Activated CD4-positive, alpha-beta T cell treated with anti-CD3 and anti-CD28 coated beads, Interleukin-2, amount 50 U/mL, for 48 hours (primary cell): ENCODE measurements around the gene MYO18B.
"Not testable (repeated sequence)": the region's sequence is repeated elsewhere in the genome, so short reads cannot be mapped to it uniquely, and the experiment has no call there.

ENCODE experiments used
- DNase-seq, 2 experiments: peaks; one replicate each; pipeline ENCODE4 v3.0.0-alpha.2; 2020

Gene MYO18B

GRCh38 chr22:25741692-25742626, at the start of gene MYO18B:
Gene MYO18B (plus strand): TSS chr22:25742188. CDS start chr22:25761093, 18,905 bp downstream.
- no peak for DNase-seq

GRCh38 chr22:25692397-25693267, 49.4 kb upstream of the MYO18B start:
- DNase-seq, result no peak

GRCh38 chr22:25693268-25693565, 48.8 kb upstream of the MYO18B start:
- no peak for DNase-seq

GRCh38 chr22:25694196-25694907, 47.6 kb upstream of the MYO18B start:
- no peak for DNase-seq

- DNase-seq, result no peak
Observed at GRCh38 chr22:25695146-25695545, 46.8 kb upstream of the MYO18B start.

- DNase-seq, result no peak
Observed at GRCh38 chr22:25696763-25697162, 45.2 kb upstream of the MYO18B start.

- DNase-seq, result no peak
Observed at GRCh38 chr22:25697181-25697664, 44.8 kb upstream of the MYO18B start.

- DNase-seq, result no peak
Observed at GRCh38 chr22:25697978-25698377, 44.0 kb upstream of the MYO18B start.

GRCh38 chr22:25698461-25698860, 43.5 kb upstream of the MYO18B start:
- DNase-seq, result no peak

GRCh38 chr22:25698978-25699377, 43.0 kb upstream of the MYO18B start:
- no peak for DNase-seq

- DNase-seq, result no peak
Observed at GRCh38 chr22:25701056-25701780, 40.8 kb upstream of the MYO18B start.

- DNase-seq, result no peak
Observed at GRCh38 chr22:25702040-25702439, 39.9 kb upstream of the MYO18B start.

- peak; percentile 13 to 36 for DNase-seq
Observed at GRCh38 chr22:25702571-25703167, 39.3 kb upstream of the MYO18B start.

- DNase-seq, result no peak
Observed at GRCh38 chr22:25704701-25705100, 37.3 kb upstream of the MYO18B start.

GRCh38 chr22:25706197-25706596, 35.8 kb upstream of the MYO18B start:
- DNase-seq, result no peak

GRCh38 chr22:25708430-25708829, 33.6 kb upstream of the MYO18B start:
- not testable (repeated sequence) for DNase-seq

- DNase-seq, result peak; percentile 11 to 22
Observed at GRCh38 chr22:25709758-25710157, 32.2 kb upstream of the MYO18B start.

- DNase-seq, result no peak
Observed at GRCh38 chr22:25710501-25710900, 31.5 kb upstream of the MYO18B start.

GRCh38 chr22:25711491-25711890, 30.5 kb upstream of the MYO18B start:
- no peak for DNase-seq

- no peak for DNase-seq
Observed at GRCh38 chr22:25712661-25713400, 29.2 kb upstream of the MYO18B start.

GRCh38 chr22:25714070-25714469, 27.9 kb upstream of the MYO18B start:
- DNase-seq, result no peak
